DMS53 (cell line): ENCODE measurements around the gene MGAT4C.
"Not testable (repeated sequence)": the region's sequence is repeated elsewhere in the genome, so short reads cannot be mapped to it uniquely, and the experiment has no call there.

Experiments
- DNase-seq: peaks from one replicate; lab custom pipeline; 2025; lab: John Stamatoyannopoulos, UW

The MGAT4C gene

DNA sequence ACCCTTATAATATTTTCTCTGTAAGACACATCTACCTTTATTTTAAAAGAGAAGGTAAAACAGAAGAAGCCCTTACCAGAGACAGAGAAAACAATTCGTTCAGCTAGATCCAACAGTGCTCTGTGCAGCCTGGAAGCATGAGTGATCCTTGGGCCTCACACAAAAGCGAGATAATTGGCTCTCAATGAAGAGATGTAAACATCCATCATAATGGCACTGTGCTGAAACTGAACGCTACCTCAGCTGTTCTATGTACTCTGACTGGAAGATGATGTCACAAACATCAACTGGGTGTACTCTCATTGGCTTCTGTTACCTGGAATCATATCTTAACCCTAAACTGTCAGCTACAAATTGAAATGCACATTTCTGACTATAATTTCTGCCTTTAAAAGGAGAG is at the start of gene MGAT4C:
MGAT4C (minus strand) TSS at position 229 of the 400 bp plus-strand sequence.
- DNase-seq: peak; percentile 98

DNA sequence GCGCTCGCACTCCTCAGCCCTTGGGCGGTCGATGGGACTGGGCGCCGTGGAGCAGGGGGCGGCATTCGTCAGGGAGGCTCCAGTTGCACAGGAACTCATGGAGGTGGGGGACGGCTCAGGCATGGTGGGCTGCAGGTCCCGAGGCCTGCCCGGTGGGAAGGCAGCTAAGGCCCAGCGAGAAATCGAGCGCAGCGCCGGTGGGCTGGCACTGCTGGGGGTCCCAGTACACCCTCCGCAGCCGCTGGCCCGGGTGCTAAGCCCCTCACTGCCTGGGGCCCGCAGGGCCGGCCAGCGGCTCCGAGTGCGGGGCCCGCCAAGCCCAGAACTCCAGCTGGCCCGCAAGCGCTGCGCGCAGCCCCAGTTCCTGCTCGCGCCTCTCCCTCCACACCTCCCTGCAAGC is 40.2 kb upstream of the MGAT4C start:
- not testable (repeated sequence) for DNase-seq

DNA sequence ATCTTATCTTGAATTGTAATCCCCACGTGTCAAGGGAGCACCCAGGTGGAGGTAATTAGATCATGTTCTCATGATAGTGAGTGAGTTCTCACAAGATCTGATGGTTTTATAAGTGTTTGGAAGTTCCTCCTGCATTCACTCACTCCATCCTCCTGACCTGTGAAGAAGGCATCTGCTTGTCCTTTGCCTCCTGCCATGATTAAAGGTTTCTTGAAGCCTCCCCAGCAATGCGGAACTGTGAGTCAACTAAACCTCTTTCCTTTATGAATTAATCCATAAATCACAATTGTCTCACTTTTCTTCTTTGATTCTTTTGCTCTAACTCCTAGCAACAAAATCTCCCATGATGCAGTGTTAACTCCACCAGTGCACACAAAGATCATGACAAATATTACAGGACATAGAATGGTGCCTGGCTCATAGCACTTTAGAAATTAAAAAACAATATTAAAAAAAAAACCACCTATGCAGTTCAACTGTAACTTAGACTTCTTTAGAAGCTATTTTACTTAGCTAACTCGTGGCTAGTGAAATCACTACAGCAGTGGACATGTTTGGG is 37.6 kb upstream of the MGAT4C start:
- no peak for DNase-seq

DNA sequence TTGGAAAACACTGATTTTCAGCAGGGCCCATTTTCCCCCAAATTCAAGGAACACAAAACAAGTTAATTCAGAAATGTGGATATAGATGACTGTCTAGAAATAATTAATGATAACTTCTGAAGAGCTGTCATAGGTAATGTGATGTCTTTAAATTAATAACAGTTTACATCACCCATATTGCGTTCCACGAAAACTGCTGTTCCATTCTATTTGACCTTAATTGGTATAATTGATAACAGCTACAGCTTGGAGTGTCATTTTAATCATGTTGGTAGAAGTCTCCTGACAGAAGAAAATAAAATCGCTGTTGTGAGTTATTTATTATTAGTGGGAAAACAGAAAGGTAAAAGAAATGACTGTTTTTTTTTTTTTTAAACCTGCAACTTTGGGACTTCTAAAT is 36.3 kb upstream of the MGAT4C start:
- DNase-seq: no peak

DNA sequence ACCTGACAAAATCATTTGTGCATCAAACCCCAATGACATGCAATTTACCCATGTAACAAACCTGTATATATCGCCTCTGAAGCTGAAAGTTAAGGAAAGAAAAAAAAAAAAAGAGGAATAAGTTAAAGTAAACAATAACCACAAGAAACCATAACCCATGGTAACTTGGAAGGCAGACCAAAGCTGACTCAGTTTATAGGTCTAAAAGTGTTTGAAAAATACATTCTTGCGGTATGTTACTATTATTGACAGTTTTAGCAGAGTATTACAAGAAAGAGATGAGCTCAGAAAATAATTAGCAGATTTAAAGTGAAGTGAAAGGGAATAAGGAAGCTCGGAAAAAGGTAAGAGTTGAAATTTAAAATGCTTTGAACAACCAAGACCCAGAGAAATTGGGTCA is 34.4 kb upstream of the MGAT4C start:
- DNase-seq: no peak

DNA sequence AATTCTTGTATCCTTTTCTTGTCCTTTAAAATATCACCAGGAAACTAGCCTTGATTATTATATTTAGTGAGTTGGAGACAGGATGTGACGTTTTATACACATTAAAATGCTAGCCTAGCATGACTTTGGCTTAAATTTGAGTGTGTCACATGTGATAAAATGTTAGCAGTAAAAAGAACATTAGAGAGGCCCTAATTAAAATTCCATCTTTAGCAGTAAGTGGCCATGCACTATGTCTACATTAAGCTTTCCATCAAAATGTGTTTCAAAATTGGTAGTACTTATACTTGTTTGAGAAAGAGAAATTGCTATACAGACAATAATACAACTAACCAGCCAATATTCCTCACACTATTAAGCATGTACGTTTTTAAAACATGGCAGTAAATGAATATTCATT is 29.9 kb upstream of the MGAT4C start:
- DNase-seq: no peak

DNA sequence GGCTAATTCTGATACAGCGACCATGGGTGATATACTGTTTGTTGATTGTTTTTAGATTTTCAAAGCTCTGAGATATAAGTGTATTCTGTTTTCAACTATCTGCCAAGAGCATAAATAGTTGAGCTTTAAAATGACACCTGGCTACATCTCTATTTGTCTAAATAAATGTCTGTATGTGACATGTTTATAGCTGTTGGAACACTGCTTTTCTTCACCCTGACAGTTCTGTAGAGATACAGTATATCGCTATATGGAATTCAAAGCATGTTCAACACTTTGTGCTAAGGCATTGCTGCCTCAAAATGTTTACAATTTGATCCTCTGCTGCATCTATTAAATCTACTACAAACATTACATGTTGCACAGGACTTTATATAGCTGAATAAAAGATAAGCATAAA is 27.4 kb upstream of the MGAT4C start:
- DNase-seq: no peak

DNA sequence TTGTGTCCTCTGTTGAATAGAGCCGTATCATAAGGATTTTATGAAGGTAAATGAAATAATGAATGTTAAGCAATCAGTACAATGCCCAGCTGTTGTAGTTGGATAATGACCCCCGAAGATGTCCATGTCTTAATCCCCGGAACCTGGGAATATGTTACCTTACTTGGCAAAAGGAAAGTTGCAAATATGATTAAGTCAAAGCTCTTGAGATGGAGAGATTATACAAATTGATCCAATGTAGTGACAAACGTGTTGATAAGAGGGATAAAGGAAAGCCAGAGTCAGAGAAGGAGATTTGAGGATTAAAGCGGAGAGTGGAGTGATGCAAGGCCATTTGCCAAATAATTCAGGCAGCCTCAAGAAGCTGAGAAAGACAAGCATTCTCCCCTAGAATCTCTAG is 19.2 kb upstream of the MGAT4C start:
- DNase-seq: no peak

DNA sequence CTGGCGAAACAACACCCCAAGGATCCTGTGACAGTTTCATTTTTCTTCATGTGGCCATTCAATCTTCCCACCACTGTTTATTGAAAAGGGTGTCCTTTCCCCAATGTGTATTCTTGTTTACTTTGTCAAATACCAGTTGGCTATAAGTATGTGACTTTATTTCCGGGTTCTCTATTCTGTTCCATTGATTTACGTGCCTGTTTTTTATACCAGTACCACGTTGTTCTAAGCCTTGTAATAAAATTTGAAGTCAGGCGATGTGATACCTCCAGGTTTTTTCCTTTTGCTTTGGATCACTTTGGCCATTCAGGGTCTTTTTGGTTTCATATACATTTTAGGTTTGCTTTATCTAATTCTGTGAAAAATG is 9.1 kb upstream of the MGAT4C start:
- no peak for DNase-seq

DNA sequence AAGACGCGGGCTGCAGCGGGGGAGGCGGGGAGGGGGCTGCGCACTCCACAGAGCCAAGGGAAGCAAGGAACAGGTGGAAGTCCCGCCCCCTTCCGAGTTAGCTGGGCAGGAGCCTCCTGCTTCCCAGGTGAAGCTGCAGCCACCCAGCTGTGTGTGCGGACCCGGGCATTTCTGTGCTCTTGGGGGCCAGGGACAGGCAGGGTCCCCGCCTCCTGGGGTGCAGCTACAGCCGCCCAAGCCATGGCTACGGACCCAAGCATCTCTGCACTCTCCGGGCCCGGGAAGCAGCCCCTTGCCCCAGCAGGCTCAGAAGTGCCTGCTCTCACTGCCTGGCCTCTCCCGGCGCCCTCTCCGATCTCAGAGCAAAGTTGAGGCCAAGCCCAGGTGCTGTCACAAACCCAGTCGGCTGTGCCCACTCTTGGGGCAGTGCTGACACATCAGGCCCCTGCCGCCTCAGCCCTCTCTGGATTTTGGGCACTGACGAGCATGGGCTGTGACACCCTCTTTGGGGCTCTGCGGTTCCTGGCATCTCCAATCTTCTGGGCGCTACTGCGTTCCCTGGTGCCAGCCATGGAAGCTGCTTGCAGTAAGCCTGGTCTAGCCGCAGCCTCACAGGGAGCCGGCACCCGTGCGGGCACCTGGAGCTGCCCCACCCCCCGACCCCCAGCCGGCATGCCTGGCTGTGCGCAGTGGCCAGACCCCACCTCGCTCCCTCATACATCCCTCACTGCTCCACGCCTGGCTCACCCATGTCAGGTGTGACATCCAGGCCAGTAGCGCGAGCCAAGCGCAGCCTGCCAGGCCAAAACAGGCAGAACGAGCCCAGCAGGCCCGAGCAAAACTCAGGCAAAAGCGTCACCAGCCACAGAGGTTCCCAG is 8.5 kb upstream of the MGAT4C start:
- DNase-seq: peak; percentile 93

DNA sequence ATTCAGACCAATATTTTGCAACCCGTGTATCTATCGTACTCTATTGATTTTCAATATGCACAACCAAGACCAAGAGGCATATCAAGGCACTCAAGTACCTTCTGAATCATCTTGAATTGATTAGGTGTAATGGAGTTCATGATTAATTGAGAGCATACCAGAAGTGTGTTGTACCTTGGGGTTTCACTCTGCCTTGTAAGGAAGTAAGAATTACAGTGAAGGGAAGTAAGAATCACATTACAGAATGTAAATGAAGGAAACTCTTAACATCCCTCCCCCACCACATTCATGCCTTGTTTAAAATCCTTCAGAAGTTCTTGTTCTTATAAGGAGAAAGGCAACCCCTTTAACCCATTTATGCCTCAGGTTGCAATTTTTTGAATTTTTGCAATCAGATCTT is 5.4 kb upstream of the MGAT4C start:
- no peak for DNase-seq

DNA sequence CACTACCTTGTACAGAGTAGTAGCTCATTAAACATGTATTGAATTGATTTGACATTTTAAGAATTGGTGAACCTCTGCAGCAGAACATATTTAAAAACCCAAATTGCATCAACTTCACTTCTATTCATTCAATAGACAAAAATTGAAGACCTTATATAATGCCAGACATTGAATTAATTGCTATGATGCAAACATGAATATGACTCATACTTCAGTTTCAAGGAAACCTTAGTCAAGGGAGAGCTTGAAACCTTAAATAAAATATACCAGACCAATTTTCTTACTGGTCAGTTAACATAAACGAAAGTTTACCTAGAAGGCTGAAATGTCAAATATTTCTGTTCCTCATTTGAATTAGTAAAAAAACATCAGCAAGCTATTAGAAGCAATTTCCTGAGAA is 5.0 kb upstream of the MGAT4C start:
- no peak for DNase-seq

DNA sequence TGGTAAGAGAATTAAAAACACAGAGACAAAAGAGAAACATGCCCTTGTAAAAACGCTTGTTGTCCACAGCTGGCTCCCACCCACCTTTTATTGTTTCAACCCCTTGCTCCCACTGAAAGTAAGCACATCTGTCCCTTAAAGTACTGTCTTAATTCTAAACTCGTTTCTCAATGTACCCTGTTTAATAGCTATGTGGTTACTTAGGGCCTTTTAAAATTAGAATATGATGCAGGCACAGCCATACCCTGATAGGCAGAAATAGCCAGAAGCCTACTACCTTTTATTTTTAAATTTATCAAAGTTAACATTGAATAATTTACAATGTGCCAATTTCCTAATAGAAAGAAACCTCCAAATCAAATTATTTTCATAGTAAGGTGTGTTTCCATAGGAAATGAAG is 4.0 kb upstream of the MGAT4C start:
- no peak for DNase-seq

DNA sequence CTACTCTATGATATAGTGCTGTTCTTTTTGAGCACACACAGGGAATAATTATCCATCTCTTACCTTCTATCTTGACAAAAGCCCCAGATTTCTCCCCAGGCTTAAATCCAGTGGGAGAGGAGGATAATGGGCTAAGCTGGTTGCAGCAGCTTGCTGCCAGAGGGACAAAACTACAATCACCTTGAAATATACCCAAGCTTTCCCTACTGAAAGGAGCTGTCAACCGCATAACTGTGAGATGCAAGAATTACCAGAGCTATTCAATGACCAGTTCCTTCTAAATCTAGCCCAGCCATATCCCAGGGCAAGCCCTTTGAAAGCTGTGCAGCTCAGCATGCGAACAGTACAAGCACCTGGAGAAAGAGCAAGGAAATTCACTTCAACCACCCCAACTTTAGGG is 943 bp upstream of the MGAT4C start:
- peak; percentile 18 for DNase-seq

DNA sequence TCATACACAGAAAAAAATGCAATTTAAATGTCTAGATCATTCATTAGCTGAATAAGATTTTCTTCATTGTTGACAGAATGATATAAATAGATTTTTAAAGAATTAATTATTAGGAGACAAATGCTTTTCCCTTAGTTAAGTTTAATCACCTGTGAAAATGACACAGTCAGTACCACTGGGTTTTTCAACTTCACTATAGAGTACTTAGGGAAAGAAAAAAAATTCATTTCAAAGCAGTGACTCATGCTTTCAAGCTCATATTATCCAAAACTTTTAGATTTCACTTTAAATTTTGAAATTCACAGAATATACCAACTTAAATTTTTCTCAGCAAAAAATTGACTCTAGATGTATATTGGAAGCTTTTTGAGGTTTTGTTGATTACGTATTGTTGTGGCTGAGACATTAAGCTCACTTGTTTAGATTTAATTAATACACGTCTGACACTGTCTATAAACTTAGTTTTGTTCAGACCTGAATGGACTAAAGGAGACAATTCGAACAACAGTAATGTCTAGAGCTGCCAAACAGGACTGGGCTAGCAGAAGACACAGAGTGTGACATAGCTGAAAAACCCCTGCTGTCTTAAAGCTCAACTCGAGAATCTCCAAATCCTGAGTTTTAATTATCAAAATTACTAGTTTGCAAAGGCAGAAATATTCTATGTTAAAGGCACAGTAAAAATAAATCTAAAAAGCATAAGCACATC is 1.6 kb downstream of the MGAT4C start:
- DNase-seq: peak; percentile 10

DNA sequence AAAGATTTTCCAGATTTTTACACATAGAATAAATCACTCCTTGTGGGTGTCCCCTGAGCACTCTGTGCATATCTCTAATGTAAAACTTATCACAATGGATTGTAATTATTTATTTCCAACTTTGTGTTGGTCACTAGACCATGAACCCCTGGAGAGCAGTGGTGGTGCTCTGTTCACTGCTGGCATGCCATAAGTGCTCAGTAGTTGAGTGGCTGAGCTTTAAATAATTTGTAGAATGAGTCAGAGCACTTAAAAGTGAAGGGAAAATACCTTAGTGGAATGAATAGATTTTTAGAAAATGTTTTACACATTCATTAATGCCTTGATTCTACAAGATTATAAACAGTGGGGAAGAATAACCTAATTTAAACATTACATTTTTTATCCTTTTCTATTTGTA is 6.3 kb downstream of the MGAT4C start:
- DNase-seq: peak; percentile 66

DNA sequence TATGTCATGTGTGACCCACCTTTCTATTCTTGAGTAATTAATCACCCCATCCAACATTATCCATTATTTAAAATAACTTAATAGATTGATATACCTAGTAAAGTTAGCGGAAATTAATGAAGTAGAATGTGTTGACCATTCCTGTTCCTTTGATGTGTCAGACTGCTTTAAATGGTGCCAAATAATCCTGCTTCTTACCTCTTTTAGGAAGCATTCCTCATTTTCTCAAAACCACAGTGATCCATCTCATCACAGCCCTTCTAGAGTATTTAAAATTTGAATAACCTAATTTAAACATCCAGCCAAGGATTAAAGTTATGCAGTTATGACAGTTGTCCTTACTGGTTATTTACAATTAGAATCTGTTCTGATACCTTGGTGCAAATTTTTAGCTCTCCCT is 6.9 kb downstream of the MGAT4C start:
- no peak for DNase-seq

DNA sequence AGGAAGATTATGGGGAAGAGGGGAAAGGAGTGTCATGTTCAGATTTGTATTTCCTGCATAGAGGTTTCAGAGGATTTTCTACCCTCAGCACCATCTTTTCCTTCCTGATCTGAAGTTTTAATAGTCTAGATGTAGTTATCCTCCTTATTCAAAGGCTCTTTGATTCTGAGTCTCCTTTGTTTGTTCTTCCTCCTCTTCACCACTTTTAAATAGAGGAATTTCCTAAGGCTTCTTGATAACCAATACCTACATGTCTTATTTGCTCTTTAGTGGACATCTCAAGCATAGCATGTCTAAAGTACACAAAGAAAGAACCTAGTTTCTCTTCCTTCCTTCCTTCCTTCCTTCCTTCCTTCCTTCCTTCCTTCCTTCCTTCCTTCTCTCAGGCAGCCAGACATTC is 8.3 kb downstream of the MGAT4C start:
- no peak for DNase-seq

DNA sequence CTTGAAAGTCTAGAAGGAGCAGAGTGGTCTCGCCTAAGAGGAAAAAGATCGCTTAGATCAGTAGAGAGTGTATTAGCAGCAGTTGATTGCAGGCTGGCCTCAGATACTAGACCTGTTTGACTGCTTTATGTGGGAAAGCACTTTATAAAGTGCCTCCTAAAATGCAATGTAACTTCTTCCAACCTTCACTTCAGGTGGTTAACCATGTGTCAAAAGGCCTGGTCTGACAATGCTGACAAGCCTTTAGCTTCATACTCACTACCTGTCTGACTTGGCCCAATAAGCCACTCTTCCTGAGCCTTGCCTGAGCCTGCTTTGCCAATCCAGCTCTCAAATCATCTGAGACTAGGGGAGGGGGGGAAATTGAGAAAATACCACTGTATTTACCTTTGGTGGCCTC is 14.6 kb downstream of the MGAT4C start:
- DNase-seq: no peak

DNA sequence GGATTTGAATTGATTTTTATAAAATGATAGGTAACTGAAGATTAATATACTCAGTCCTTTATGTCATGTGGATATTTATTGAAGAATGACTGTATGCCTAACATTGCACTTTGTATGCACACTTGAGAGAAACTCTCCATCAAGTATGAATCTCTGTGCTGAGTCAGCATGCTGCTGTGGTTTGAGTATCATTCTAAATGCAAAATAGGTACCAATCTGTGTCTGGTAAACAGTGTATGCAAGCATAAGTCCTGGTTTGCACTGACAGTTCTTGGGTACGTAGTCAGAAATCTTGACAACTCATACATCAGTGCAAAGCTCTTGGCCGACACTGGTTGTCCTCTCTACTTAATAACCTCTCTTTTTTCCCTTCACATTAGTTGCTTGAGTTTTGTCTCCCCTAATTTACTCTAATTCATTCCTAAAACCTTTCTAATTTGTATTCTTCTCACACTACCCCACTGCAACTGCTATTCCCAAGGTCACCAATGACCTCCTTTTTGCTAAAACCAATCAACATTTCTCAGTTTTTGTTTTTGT is 21.8 kb downstream of the MGAT4C start:
- peak; percentile 13 for DNase-seq

DNA sequence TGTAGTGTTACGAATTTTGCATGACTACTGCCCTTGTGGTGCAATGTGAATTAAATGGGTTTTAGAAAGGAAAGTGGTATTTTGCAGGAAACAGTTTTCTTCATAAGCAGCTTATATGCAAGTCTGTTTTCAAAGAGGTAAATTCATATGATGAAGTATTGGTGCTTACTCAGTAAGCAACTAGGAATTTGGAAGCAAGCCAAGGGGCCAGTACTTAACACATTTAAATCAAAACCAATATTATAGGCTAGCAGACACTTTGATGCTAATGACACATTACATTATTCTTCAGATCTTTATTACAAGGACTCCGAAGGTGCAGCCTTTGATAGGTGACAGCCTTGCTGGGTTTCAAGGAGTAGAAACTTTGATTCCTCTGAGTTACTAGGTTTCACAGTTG is 23.1 kb downstream of the MGAT4C start:
- peak; percentile 65 for DNase-seq

DNA sequence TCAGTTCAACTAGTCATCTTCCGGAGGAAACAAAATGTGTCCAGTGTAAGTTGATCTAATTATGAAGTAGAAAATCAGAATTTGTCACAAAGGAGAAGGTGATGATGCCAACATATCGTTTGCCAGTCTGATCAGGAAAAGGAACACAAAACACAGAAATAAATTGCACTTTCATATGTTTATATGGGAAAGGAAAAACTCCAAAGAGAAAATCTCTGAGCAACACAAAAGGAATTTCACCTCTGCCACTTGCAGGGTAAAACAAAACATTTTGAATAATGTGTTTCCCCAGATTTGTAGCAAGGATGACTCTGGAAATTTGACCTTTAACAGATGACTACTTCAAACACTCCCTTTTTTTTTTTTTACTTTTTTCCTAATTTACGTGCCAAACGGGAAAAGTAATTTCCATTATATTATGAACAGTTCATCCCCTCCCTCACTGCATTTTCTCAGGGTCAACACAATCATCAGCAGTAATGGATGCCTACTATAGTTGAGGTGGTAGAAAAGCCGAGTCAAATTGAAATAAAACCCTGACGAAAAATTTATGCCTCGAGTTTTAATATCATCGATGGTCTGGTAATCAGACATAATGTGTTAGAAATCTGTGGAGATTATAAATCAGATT is 25.6 kb downstream of the MGAT4C start:
- no peak for DNase-seq

DNA sequence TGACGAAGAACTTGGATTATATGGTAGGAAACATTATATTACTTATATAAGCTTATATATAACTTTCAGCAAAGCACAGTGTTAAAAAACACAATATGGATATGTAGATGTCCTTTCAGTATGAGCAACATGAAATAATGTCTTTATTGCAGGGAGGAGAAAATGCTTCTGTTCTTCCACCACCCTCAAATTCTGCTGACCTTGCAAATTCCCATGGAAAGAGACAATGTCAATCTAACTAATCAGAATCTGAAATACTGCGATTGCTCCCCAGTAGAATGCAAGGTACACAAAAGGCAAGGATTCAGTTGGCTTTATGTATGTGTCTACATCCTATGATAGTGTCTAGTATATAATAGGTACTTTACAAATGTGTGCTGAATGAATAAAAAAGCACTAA is 26.4 kb downstream of the MGAT4C start:
- DNase-seq: no peak
